Psoas muscle (tissue), 8 donors: Measurements from ENCODE around the gene HMGN2. TPM values are rescaled to one million over a fixed set of nuclear protein-coding genes. Genes with fewer than 3 reads are reported as not detected.

Source experiments
- ATAC-seq, 4 donors: fragments of 200-7000 bp; cut with Tn5 transposase; one replicate each; pipeline ENCODE4 v1.9.1; 2020; ENCODE audit warnings: moderate library complexity in 3 of 4, mild to moderate bottlenecking in 2 of 4
- DNase-seq, 2 donors: peaks; one replicate each; pipeline ENCODE4 v3.0.0-alpha.2; 2020
- H3K27ac ChIP-seq: fragments of 200-600 bp; one replicate; pipeline ENCODE4 v1.8.0; 2022
- H3K27me3 ChIP-seq, 3 donors: fragments of 200-600 bp in 1 of 3; one replicate each; pipeline versions ENCODE4 v1.6.1 to v1.8.0; 2013 to 2022; ENCODE audit warnings: low read length in 2 of 3, mild to moderate bottlenecking in 2 of 3, moderate library complexity in 1 of 3; ENCODE audit not compliant: insufficient read depth in 3 of 3
- H3K36me3 ChIP-seq, 2 donors: fragments of 200-600 bp in 1 of 2; one replicate each; pipeline versions ENCODE4 v1.6.1 to v1.8.0; 2013 to 2022; ENCODE audit warnings: low read depth in 1 of 2, mild to moderate bottlenecking in 1 of 2, moderate library complexity in 1 of 2; ENCODE audit not compliant: insufficient read depth in 1 of 2
- H3K4me1 ChIP-seq: fragments of 200-600 bp; one replicate; pipeline ENCODE4 v1.8.0; 2022
- H3K4me3 ChIP-seq: fragments of 200-600 bp; one replicate; pipeline ENCODE4 v1.8.0; 2022; ENCODE audit warnings: mild to moderate bottlenecking
- H3K9me3 ChIP-seq: fragments of 200-600 bp; one replicate; pipeline ENCODE4 v1.8.0; 2022
- CTCF ChIP-seq: fragments of 200-600 bp; IDR thresholded peaks from one replicate; pipeline ENCODE4 v1.8.0; 2022; ENCODE audit warnings: antibody characterized with exemption
- WGBS, 3 donors: extraction: QIAGEN DNeasy Blood & Tissue Kit; methylation state at CpG; one replicate each; pipeline versions ENCODE4 v1.1.6 to v1.1.7; 2013; 5-methylcytosine and 5-hydroxymethylcytosine counted together
- intact Hi-C, 2 donors: fragments of 100-400 bp; cut with DNase I; formaldehyde crosslinking; loops; one replicate each; pipeline versions ENCODE4 v1.11.0 to v1.14.2; 2022
- polyA plus RNA-seq, 3 donors: library from polyadenylated mRNA; stranded (reverse); fragments of 200-250 nt; gene quantifications; one replicate each; pipeline ENCODE4 v1.2.3, GENCODE V29; 2013
- total RNA-seq, 4 donors: library from RNA; stranded (reverse); fragmentation: NEBNext Ultra II Directional in 2 of 4; extraction: Animal tissue kit (Norgen Biotek cat#: 25700) in 2 of 4; gene quantifications; one replicate each; pipeline versions ENCODE4 v1.2.1 to v1.2.4, GENCODE V29; 2021 to 2023
- donor health status: healthy with polysubstance abuse.
- donor health status: DM: no; HTN: no; CAD: no; lungs with moderate emphysema.
- donor health status: Bipolar disorder and iron deficiency.
- donor health status: healthy.
- donor health status: DM: yes; HTN: yes; CAD: no.
- donor health status: DM: no; HTN: no; CAD: no.
- donor health status: DM: no; HTN: no; CAD: no.
- donor health status: DM: yes; HTN: yes; CAD: no.

Gene HMGN2
- total and polyA plus RNA-seq, 7 donors = 95.4 to 157 (median 128) TPM

GRCh38 chr1:26434161-26434752 lies 38.0 kb upstream of the HMGN2 start:
- H3K27ac ChIP-seq = no peak overlapping the region
- no peak overlapping the region for H3K4me3 ChIP-seq
- H3K4me1 ChIP-seq = peaks cover 11% of the 10 kb centered on the region
- H3K9me3 ChIP-seq = no peaks in the 10 kb centered on the region
- no peak for TF ChIP-seq CTCF
- intact Hi-C loops = loop anchor here in 1 of 2 donors (5.0 kb wide), 1 partner anchor 38 kb away; the partner anchor contains the start of gene HMGN2
- H3K36me3 ChIP-seq = peaks cover 3 to 47% of the 10 kb centered on the region in 2 donors
- DNase-seq (no peak), ATAC-seq (no peak)
- H3K27me3 ChIP-seq = no peaks in the 10 kb centered on the region

- Histone ChIP-seq H3K9me3 (no peaks in the 10 kb centered on the region), H3K36me3 (peaks cover 15 to 84% of the 10 kb centered on the region in 2 donors)
- intact Hi-C loops = no loop called here
Measured at GRCh38 chr1:26438041-26438440, 34.2 kb upstream of the HMGN2 start.

GRCh38 chr1:26440259-26440658 lies 32.0 kb upstream of the HMGN2 start:
- WGBS, 3 donors = 90 to 98% (median 94%) methylated on average over 2 of the region's 2 CpGs
- Histone ChIP-seq H3K4me3 (no peak overlapping the region), H3K36me3 (peaks cover 17 to 97% of the 10 kb centered on the region in 2 donors), H3K4me1 (no peaks in the 10 kb centered on the region), H3K9me3 (no peaks in the 10 kb centered on the region), H3K27ac (no peak overlapping the region), H3K27me3 (no peaks in the 10 kb centered on the region)
- DNase-seq (no peak), ATAC-seq (no peak)
- intact Hi-C loops = no loop called here
- no peak for TF ChIP-seq CTCF

More at GRCh38 chr1:26438041-26438440, 34.2 kb upstream of the HMGN2 start:
- 94 to 96% (median 94%) methylated on average over 6 of the region's 6 CpGs for WGBS, 3 donors
- Histone ChIP-seq H3K27ac (no peak overlapping the region), H3K4me3 (no peak overlapping the region), H3K27me3 (no peaks in the 10 kb centered on the region), H3K4me1 (peaks cover 5% of the 10 kb centered on the region)
- DNase-seq = no peak
- no peak for ATAC-seq
- TF ChIP-seq CTCF = no peak

GRCh38 chr1:26449868-26450267 lies 22.4 kb upstream of the HMGN2 start:
- Histone ChIP-seq H3K27ac (no peak overlapping the region), H3K36me3 (peaks cover 2 to 96% of the 10 kb centered on the region in 2 donors), H3K27me3 (no peaks in the 10 kb centered on the region), H3K9me3 (no peaks in the 10 kb centered on the region), H3K4me3 (no peak overlapping the region), H3K4me1 (no peaks in the 10 kb centered on the region)
- WGBS, 3 donors = 94 to 98% (median 95%) methylated on average over 3 of the region's 3 CpGs
- ATAC-seq = no peak
- no peak for TF ChIP-seq CTCF
- intact Hi-C loops = no loop called here
- DNase-seq = no peak

- H3K4me1 ChIP-seq = no peaks in the 10 kb centered on the region
- DNase-seq (no peak), ATAC-seq (no peak)
- no peaks in the 10 kb centered on the region for H3K9me3 ChIP-seq
- WGBS, 3 donors = 93 to 95% (median 94%) methylated on average over 3 of the region's 3 CpGs
- peaks cover 2 to 96% of the 10 kb centered on the region in 2 donors for H3K36me3 ChIP-seq
- no peaks in the 10 kb centered on the region for H3K27me3 ChIP-seq
- no peak overlapping the region for H3K27ac ChIP-seq
- TF ChIP-seq CTCF = no peak
- intact Hi-C loops = no loop called here
- H3K4me3 ChIP-seq = no peak overlapping the region
Measured at GRCh38 chr1:26450908-26451307, 21.3 kb upstream of the HMGN2 start.
